H9 (cell line): ENCODE measurements around the gene MYO18A. TPM values are rescaled to one million over a fixed set of nuclear protein-coding genes. Genes with fewer than 3 reads are reported as not detected.

Source experiments
- DNase-seq: peaks from one replicate; pipeline ENCODE4 v3.0.0-alpha.2; 2017
- H2AFZ ChIP-seq: one replicate; pipeline ENCODE4 v1.6.1; 2013; ENCODE audit warnings: mild to moderate bottlenecking, low read length, control low read depth, moderate library complexity
- H2AK5ac ChIP-seq: 2 replicates; pipeline ENCODE4 v1.6.1; 2013; ENCODE audit warnings: low read length, control low read depth, mixed read lengths; ENCODE audit not compliant: insufficient read length
- H2BK120ac ChIP-seq: one replicate; pipeline ENCODE4 v1.6.1; 2013; ENCODE audit warnings: low read depth, mild to moderate bottlenecking, low read length, control low read depth, inconsistent platforms; ENCODE audit not compliant: poor library complexity, severe bottlenecking
- H2BK12ac ChIP-seq: 2 replicates; pipeline ENCODE4 v1.6.1; 2013; ENCODE audit warnings: low read length, control low read depth, mixed read lengths, low read depth; ENCODE audit not compliant: insufficient read length
- H2BK15ac ChIP-seq: 2 replicates; pipeline ENCODE4 v1.6.1; 2013; ENCODE audit warnings: low read depth, low read length, control low read depth
- H2BK20ac ChIP-seq: one replicate; pipeline ENCODE4 v1.6.1; 2013; ENCODE audit warnings: low read depth, mild to moderate bottlenecking, low read length, control low read depth, inconsistent platforms; ENCODE audit not compliant: poor library complexity, severe bottlenecking
- H2BK5ac ChIP-seq: 2 replicates; pipeline ENCODE4 v1.6.1; 2013; ENCODE audit warnings: low read length, control low read depth, mixed read lengths; ENCODE audit not compliant: insufficient read length
- H3K14ac ChIP-seq: 2 replicates; pipeline ENCODE4 v1.6.1; 2013; ENCODE audit warnings: low read length, control low read depth; ENCODE audit not compliant: insufficient read depth
- H3K18ac ChIP-seq: 2 replicates; pipeline ENCODE4 v1.6.1; 2013; ENCODE audit warnings: low read depth, mild to moderate bottlenecking, mixed read lengths, low read length, control low read depth; ENCODE audit not compliant: insufficient read length
- H3K23ac ChIP-seq: 2 replicates; pipeline ENCODE4 v1.6.1; 2013; ENCODE audit warnings: low read length, control low read depth, mixed read lengths, low read depth; ENCODE audit not compliant: insufficient read length
- H3K23me2 ChIP-seq: 2 replicates; pipeline ENCODE4 v1.6.1; 2013; ENCODE audit warnings: low read depth, mild to moderate bottlenecking, mixed read lengths, low read length, control low read depth; ENCODE audit not compliant: insufficient read length, poor library complexity, severe bottlenecking
- H3K27ac ChIP-seq: 2 replicates; pipeline ENCODE4 v1.5.1; 2013; ENCODE audit warnings: low read length, control low read depth, mixed read lengths, low read depth; ENCODE audit not compliant: insufficient read length
- H3K27me3 ChIP-seq: 2 replicates; pipeline ENCODE4 v1.6.1; 2013; ENCODE audit warnings: low read length, control low read depth, inconsistent platforms; ENCODE audit not compliant: insufficient read depth
- H3K4ac ChIP-seq: 2 replicates; pipeline ENCODE4 v1.6.1; 2013; ENCODE audit warnings: low read depth, mild to moderate bottlenecking, control low read depth, inconsistent platforms, low read length, moderate library complexity
- H3K4me1 ChIP-seq: 2 replicates; pipeline ENCODE4 v1.6.1; 2013; ENCODE audit warnings: low read length, control low read depth, inconsistent platforms; ENCODE audit not compliant: insufficient read depth
- H3K4me2 ChIP-seq: 2 replicates; pipeline ENCODE4 v1.6.1; 2013; ENCODE audit warnings: low read length, control low read depth, mixed read lengths; ENCODE audit not compliant: insufficient read length, insufficient read depth
- H3K56ac ChIP-seq: 2 replicates; pipeline ENCODE4 v1.6.1; 2013; ENCODE audit warnings: low read depth, mild to moderate bottlenecking, mixed read lengths, low read length, control low read depth; ENCODE audit not compliant: insufficient read length
- H3K79me1 ChIP-seq: 2 replicates; pipeline ENCODE4 v1.6.1; 2013; ENCODE audit warnings: low read depth, mild to moderate bottlenecking, moderate library complexity, low read length, control low read depth, inconsistent platforms; ENCODE audit not compliant: insufficient read depth, poor library complexity, severe bottlenecking
- H3K79me2 ChIP-seq: 2 replicates; pipeline ENCODE4 v1.6.1; 2013; ENCODE audit warnings: low read length, control low read depth, inconsistent platforms; ENCODE audit not compliant: insufficient read depth
- H3K9ac ChIP-seq: 2 replicates; pipeline ENCODE4 v1.6.1; 2013; ENCODE audit warnings: low read length, control low read depth, mixed read lengths; ENCODE audit not compliant: insufficient read length; ENCODE audit errors: extremely low read depth
- H3K9me3 ChIP-seq: one replicate; pipeline ENCODE4 v1.6.1; 2013; ENCODE audit warnings: low read depth, low read length, inconsistent platforms; ENCODE audit not compliant: control insufficient read depth
- H3T11ph ChIP-seq: one replicate; pipeline ENCODE4 v1.6.1; 2013; ENCODE audit warnings: mild to moderate bottlenecking, low read length, control low read depth, inconsistent platforms
- H4K20me1 ChIP-seq: one replicate; pipeline ENCODE4 v1.6.1; 2013; ENCODE audit not compliant: control insufficient read depth, insufficient read length, insufficient read depth
- H4K5ac ChIP-seq: 2 replicates; pipeline ENCODE4 v1.6.1; 2013; ENCODE audit warnings: low read depth, mild to moderate bottlenecking, mixed read lengths, low read length, control low read depth; ENCODE audit not compliant: insufficient read length
- H4K8ac ChIP-seq: replicated peaks from 2 replicates; pipeline ENCODE4 v1.6.1; 2013; ENCODE audit warnings: low read length, control low read depth, mixed read lengths, low read depth; ENCODE audit not compliant: insufficient read length
- H4K91ac ChIP-seq: 2 replicates; pipeline ENCODE4 v1.6.1; 2013; ENCODE audit warnings: low read depth, mild to moderate bottlenecking, moderate library complexity, mixed read lengths, low read length, control low read depth; ENCODE audit not compliant: insufficient read length
- H3K27ac Mint-ChIP-seq, 3 experiments: 2 replicates in 2 of 3; 3 replicates in 1 of 3; pipeline ENCODE4 v1.8.0; 2020 to 2021; ENCODE audit warnings: mixed read lengths in 3 of 3, mild to moderate bottlenecking in 1 of 3, moderate library complexity in 1 of 3
- H3K27me3 Mint-ChIP-seq: 2 replicates; pipeline ENCODE4 v1.8.0; 2021; ENCODE audit warnings: low read depth, mild to moderate bottlenecking, moderate library complexity, mixed read lengths
- H3K36me3 Mint-ChIP-seq, 3 experiments: 2 replicates in 2 of 3; 3 replicates in 1 of 3; pipeline ENCODE4 v1.8.0; 2020 to 2021; ENCODE audit warnings: low read depth in 3 of 3, mixed read lengths in 3 of 3; ENCODE audit not compliant: insufficient read depth in 1 of 3
- H3K4me1 Mint-ChIP-seq, 2 experiments: 2 replicates each; pipeline ENCODE4 v1.8.0; 2020; ENCODE audit warnings: mixed read lengths in 2 of 2
- H3K4me3 Mint-ChIP-seq, 2 experiments: 2 replicates in 1 of 2; 3 replicates in 1 of 2; pipeline ENCODE4 v1.8.0; 2020 to 2021; ENCODE audit warnings: mild to moderate bottlenecking in 2 of 2, mixed read lengths in 2 of 2, moderate library complexity in 1 of 2
- H3K9me3 Mint-ChIP-seq, 2 experiments: 2 replicates in 1 of 2; 3 replicates in 1 of 2; pipeline ENCODE4 v1.8.0; 2020; ENCODE audit warnings: mild to moderate bottlenecking in 2 of 2, mixed read lengths in 2 of 2, moderate library complexity in 1 of 2
- CTCF ChIP-seq: fragments of 200-600 bp; sonication (generic); conservative IDR thresholded peaks from 3 replicates; pipeline ENCODE4 v1.8.0; 2021; ENCODE audit warnings: antibody characterized with exemption, mild to moderate bottlenecking
- WGBS: extraction: QIAGEN DNeasy Blood & Tissue Kit; methylation state at CpG from one replicate; pipeline ENCODE4 v1.1.7; 2013; ENCODE audit warnings: missing lambda C conversion rate, low lambda C conversion rate, mixed read lengths; ENCODE audit not compliant: insufficient read length; ENCODE audit errors: extremely low coverage; 5-methylcytosine and 5-hydroxymethylcytosine counted together
- total RNA-seq: library from RNA; stranded (reverse); gene quantifications from 2 replicates; pipeline ENCODE4 v1.2.1, GENCODE V29; 2021

MYO18A gene
- total RNA-seq, 1 experiment from 2014 or later: 21.6 TPM

DNA sequence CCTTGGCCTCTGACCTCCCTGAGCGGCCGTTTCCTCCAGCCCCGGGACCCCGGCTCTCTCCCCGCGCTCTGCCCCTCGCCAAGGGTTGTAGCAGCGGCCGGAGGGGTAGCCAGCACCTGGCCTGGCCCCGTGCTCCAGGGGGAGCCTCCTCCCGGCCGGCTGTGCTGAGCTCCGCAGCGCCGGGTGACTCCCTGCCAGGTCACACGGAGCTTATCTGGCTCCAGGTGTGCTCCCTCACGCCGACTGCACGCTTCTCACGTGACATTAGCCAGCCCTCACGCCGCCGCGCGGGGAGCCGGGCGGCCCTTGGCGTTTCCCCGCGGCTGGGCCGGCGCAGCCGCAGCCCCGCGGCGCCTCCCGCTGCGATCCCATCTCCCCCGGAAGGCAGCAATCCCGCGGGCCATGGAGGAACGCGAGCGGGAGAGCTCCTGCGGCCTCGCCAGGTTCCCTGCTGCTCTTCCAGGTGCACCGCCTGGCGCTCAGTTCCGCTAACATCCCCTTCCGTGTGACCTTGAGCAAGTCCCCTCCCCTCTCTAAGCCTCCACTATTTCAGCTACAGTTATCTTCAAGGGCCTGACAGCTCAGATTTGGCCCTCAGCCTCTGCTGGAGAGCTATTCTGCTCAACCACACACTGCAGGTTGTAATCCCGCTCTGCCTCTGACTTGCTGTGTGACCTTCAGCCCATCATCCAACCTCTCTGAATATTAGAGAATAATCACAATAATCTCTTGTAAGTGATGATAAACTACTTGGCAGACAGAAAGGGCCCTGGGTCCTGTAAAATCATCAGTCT is 3.4 kb downstream of the MYO18A start:
- Histone ChIP-seq H4K5ac (no peak overlapping the region), H4K20me1 (no peaks in the 10 kb centered on the region), H3T11ph (no peak overlapping the region), H2BK15ac (no peak overlapping the region), H3K9me3 (no peaks in the 10 kb centered on the region), H3K27ac (no peak overlapping the region), H3K79me2 (no peaks in the 10 kb centered on the region; the same call in 1 of the 2 replicates), H3K27me3 (no peaks in the 10 kb centered on the region), H3K4me1 (peaks cover 11% of the 10 kb centered on the region), H3K9ac (no peak overlapping the region), H3K23me2 (peaks cover 6% of the 10 kb centered on the region), H3K56ac (no peak overlapping the region), H2BK12ac (no peak overlapping the region), H3K18ac (peak overlapping the region; percentile 54), H4K91ac (no peak overlapping the region), H2BK20ac (no peak overlapping the region), H2AFZ (no peak overlapping the region), H3K14ac (peak overlapping the region; percentile 69; the same call in 1 of the 2 replicates), H3K4ac (no peak overlapping the region), H3K23ac (no peak overlapping the region), H2BK5ac (no peak overlapping the region), H4K8ac (no peak overlapping the region), H3K79me1 (no peaks in the 10 kb centered on the region), H2BK120ac (no peak overlapping the region), H2AK5ac (no peak overlapping the region), H3K4me2 (peak overlapping the region; percentile 59)
- no CpG with 5 or more reads among the region's 51 CpGs for WGBS
- no peak; the same call in 2 of the 3 replicates for TF ChIP-seq CTCF
- peak; percentile 88 for DNase-seq
- H3K36me3 Mint-ChIP-seq: no peaks in the 10 kb centered on the region; a peak in 1 of 7 replicates
- H3K9me3 Mint-ChIP-seq: no peaks in the 10 kb centered on the region
- peak overlapping the region; percentile 64 to 86 for H3K4me3 Mint-ChIP-seq
- H3K27me3 Mint-ChIP-seq: peaks cover 14% of the 10 kb centered on the region
- H3K27ac Mint-ChIP-seq: peak overlapping the region; percentile 62 to 97 (median 74); a peak in 4 of 7 replicates
- peaks cover 34% of the 10 kb centered on the region in 2 experiments for H3K4me1 Mint-ChIP-seq
